Nephron progenitor cell (in vitro differentiated cells): ENCODE results near the gene EXOC6B.
A peak's percentile ranks its signal among the peaks of the same experiment; 100 is the strongest.

Source experiments
- DNase-seq: peaks from one replicate; pipeline ENCODE4 v3.0.0; 2021
- H3K27ac Mint-ChIP-seq: 2 replicates; pipeline ENCODE4 v1.8.0; 2021; ENCODE audit warnings: mild to moderate bottlenecking, moderate library complexity, mixed read lengths
- H3K27me3 Mint-ChIP-seq: 2 replicates; pipeline ENCODE4 v1.8.0; 2021; ENCODE audit warnings: mild to moderate bottlenecking, low read depth, mixed read lengths; ENCODE audit not compliant: poor library complexity
- H3K36me3 Mint-ChIP-seq: 2 replicates; pipeline ENCODE4 v1.8.0; 2021; ENCODE audit warnings: low read depth, mixed read lengths
- H3K4me1 Mint-ChIP-seq: 2 replicates; pipeline ENCODE4 v1.8.0; 2021; ENCODE audit warnings: mixed read lengths
- H3K4me3 Mint-ChIP-seq: 2 replicates; pipeline ENCODE4 v1.8.0; 2021; ENCODE audit warnings: mild to moderate bottlenecking, moderate library complexity, mixed read lengths
- H3K9me3 Mint-ChIP-seq: 2 replicates; pipeline ENCODE4 v1.8.0; 2021; ENCODE audit warnings: mild to moderate bottlenecking, moderate library complexity, mixed read lengths
- CTCF ChIP-seq: fragments of 200-600 bp; sonication (generic); IDR thresholded peaks from 2 replicates; pipeline ENCODE4 v1.5.0; 2021; ENCODE audit warnings: antibody characterized with exemption

Gene EXOC6B

DNA sequence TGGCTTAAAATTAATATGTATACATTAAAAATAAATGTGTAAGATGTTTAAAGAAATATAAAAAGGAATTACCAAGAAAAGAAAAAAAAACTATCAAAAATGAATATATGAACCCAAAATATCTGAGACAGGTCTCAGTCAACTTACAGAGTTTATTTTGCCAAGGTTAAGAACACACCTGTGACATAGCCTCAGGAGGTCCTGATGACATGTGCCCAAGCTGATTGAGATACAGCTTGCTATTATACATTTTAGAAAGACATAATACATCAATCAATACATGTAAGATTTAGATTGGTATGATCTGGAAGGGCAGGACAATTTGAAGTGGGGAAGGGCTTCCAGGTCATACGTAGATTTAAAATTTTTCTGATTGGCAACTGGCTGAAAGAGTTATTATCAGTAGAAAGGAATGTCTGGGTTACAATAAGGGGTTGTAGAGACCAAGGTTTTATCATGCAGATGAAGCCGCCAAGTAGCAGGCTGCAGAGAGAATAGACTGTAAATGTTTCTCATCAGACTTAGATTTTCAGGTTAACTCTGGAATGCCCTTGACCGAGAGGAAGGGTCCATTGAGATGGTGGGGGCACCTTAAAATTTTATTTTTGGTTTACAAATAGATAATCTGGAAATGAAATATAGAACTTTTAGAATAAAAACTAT lies 74.7 kb downstream of the EXOC6B start:
- Mint-ChIP-seq H3K9me3 (no peaks in the 10 kb centered on the region), H3K4me1 (peaks cover 10% of the 10 kb centered on the region), H3K36me3 (no peaks in the 10 kb centered on the region), H3K4me3 (no peak overlapping the region), H3K27ac (no peak overlapping the region), H3K27me3 (no peaks in the 10 kb centered on the region)
- no peak for DNase-seq
- no peak for TF ChIP-seq CTCF

GRCh38 chr2:72750466-72750865 lies 75.4 kb downstream of the EXOC6B start:
- H3K27me3 Mint-ChIP-seq, result no peaks in the 10 kb centered on the region
- peaks cover 4% of the 10 kb centered on the region for H3K4me1 Mint-ChIP-seq
- H3K4me3 Mint-ChIP-seq, result no peak overlapping the region
- no peaks in the 10 kb centered on the region for H3K9me3 Mint-ChIP-seq
- no peak for TF ChIP-seq CTCF
- no peak for DNase-seq
- H3K36me3 Mint-ChIP-seq, result no peaks in the 10 kb centered on the region
- no peak overlapping the region for H3K27ac Mint-ChIP-seq

DNA sequence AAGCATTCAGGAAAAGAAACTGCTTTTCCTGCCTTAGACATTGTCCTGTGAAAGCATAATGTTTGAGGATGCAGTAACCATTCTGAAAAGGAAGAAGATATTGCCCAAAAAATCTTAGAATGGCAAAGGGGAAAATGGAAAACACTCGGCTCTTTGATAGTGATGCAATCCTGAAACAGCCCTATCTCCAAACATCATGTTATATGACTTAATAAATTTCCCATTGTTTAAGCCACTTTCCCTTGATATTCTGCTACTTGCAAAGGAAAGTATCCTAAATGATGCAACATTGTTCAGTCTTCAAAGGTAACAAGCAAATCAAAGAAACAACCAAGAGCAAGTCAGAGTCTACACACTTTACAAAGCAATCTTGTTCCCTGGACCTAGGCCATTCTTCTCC lies 78.5 kb downstream of the EXOC6B start:
- no peak overlapping the region for H3K4me3 Mint-ChIP-seq
- H3K27ac Mint-ChIP-seq, result no peak overlapping the region
- DNase-seq, result no peak
- H3K27me3 Mint-ChIP-seq, result no peaks in the 10 kb centered on the region
- H3K36me3 Mint-ChIP-seq, result no peaks in the 10 kb centered on the region
- no peaks in the 10 kb centered on the region for H3K9me3 Mint-ChIP-seq
- no peaks in the 10 kb centered on the region for H3K4me1 Mint-ChIP-seq
- TF ChIP-seq CTCF, result no peak

- TF ChIP-seq CTCF, result peak; percentile 82
- H3K27me3 Mint-ChIP-seq, result no peaks in the 10 kb centered on the region
- H3K4me1 Mint-ChIP-seq, result no peaks in the 10 kb centered on the region
- H3K36me3 Mint-ChIP-seq, result no peaks in the 10 kb centered on the region
- peak; percentile 6 for DNase-seq
- no peaks in the 10 kb centered on the region for H3K9me3 Mint-ChIP-seq
- no peak overlapping the region for H3K4me3 Mint-ChIP-seq
- H3K27ac Mint-ChIP-seq, result no peak overlapping the region
Observed at GRCh38 chr2:72745679-72746368, 80.0 kb downstream of the EXOC6B start.

DNA sequence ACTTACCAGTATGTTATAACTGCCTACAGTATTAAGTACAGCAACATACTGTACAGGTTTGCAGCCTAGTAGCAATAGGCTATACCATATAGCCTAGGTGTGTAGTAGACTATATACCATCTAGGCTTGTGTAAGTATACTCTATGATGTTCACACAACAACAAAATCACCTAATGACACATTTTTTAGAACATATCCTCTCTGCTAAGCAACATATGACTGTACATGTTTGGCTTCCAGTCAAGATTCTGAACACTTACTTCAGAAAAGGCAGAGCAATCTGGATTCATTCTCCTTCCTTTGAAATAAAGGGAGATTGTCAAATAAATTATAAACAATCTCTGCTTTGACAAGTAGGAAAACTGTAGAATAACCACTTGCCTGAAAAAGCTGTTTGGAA lies 81.8 kb downstream of the EXOC6B start:
- Mint-ChIP-seq H3K27ac (no peak overlapping the region), H3K36me3 (no peaks in the 10 kb centered on the region), H3K9me3 (no peaks in the 10 kb centered on the region), H3K4me3 (no peak overlapping the region), H3K4me1 (no peaks in the 10 kb centered on the region), H3K27me3 (no peaks in the 10 kb centered on the region)
- no peak for TF ChIP-seq CTCF
- DNase-seq, result no peak

DNA sequence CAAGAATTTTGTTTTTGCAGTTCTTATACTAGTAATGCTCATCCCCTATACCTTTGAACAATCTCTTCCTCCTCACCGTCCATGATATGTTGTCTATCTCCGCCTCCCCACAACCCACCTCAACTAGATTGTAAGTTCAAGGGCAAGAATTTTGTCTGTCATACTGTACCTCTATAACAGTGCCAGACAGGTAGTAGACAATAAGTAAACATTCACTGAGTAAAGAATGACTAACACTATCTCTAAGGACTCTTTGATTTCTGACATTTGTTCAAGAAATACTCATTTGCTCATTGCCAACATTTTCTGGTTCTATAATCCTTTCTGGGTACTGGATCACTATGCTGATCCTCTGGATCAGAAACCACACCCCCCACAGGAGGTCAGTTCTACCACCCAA lies 82.4 kb downstream of the EXOC6B start:
- no peak overlapping the region for H3K27ac Mint-ChIP-seq
- H3K36me3 Mint-ChIP-seq, result no peaks in the 10 kb centered on the region
- no peak for DNase-seq
- no peaks in the 10 kb centered on the region for H3K27me3 Mint-ChIP-seq
- no peaks in the 10 kb centered on the region for H3K9me3 Mint-ChIP-seq
- H3K4me1 Mint-ChIP-seq, result no peaks in the 10 kb centered on the region
- TF ChIP-seq CTCF, result no peak
- no peak overlapping the region for H3K4me3 Mint-ChIP-seq
